MM.1S (cell line): ENCODE data around the gene SLC44A5.

Source experiments
- DNase-seq: peaks from one replicate; pipeline ENCODE4 v3.0.0-alpha.2; 2015
- H2AFZ ChIP-seq: fragments of 300-600 bp; sonication (generic); 2 replicates; pipeline ENCODE4 v1.6.0; 2016; ENCODE audit warnings: antibody characterized with exemption, low read length
- H3F3A ChIP-seq: fragments of 300-600 bp; sonication (generic); 2 replicates; pipeline ENCODE4 v1.6.1; 2016; ENCODE audit warnings: mild to moderate bottlenecking, antibody characterized with exemption, low read length, moderate library complexity, mixed read lengths; ENCODE audit not compliant: insufficient read depth
- H3K27ac ChIP-seq: fragments of 300-600 bp; sonication (generic); 2 replicates; pipeline ENCODE4 v1.5.1; 2016; ENCODE audit warnings: mild to moderate bottlenecking, low read length
- H3K27me3 ChIP-seq: fragments of 300-600 bp; sonication (generic); replicated peaks from 2 replicates; pipeline ENCODE4 v1.6.0; 2016; ENCODE audit warnings: low read length; ENCODE audit not compliant: insufficient read depth
- H3K36me3 ChIP-seq: fragments of 300-600 bp; sonication (generic); replicated peaks from 2 replicates; pipeline ENCODE4 v1.6.1; 2016; ENCODE audit warnings: mild to moderate bottlenecking, low read length, mixed read lengths; ENCODE audit not compliant: insufficient read depth
- H3K4me1 ChIP-seq: fragments of 300-600 bp; sonication (generic); 2 replicates; pipeline ENCODE4 v1.6.1; 2016; ENCODE audit warnings: low read length, mixed read lengths
- H3K4me2 ChIP-seq: fragments of 300-600 bp; sonication (generic); 2 replicates; pipeline ENCODE4 v1.6.0; 2016; ENCODE audit warnings: low read depth, low read length
- H3K4me3 ChIP-seq: fragments of 300-600 bp; sonication (generic); 2 replicates; pipeline ENCODE4 v1.5.1; 2016; ENCODE audit warnings: low read length, mixed read lengths
- H3K79me2 ChIP-seq: fragments of 300-600 bp; sonication (generic); 2 replicates; pipeline ENCODE4 v1.6.1; 2016; ENCODE audit warnings: mixed run types, low read length, mixed read lengths
- H3K9ac ChIP-seq: fragments of 300-600 bp; sonication (generic); 2 replicates; pipeline ENCODE4 v1.6.1; 2016; ENCODE audit warnings: low read length, mixed read lengths
- H3K9me2 ChIP-seq: fragments of 300-600 bp; sonication (generic); replicated peaks from 2 replicates; pipeline ENCODE4 v1.6.1; 2016; ENCODE audit warnings: mild to moderate bottlenecking, low read length, mixed read lengths; ENCODE audit not compliant: insufficient read depth
- H3K9me3 ChIP-seq: fragments of 300-600 bp; sonication (generic); replicated peaks from 2 replicates; pipeline ENCODE4 v1.6.1; 2016; ENCODE audit warnings: mild to moderate bottlenecking, low read length, mixed read lengths; ENCODE audit not compliant: insufficient read depth
- H4K20me1 ChIP-seq: fragments of 300-600 bp; sonication (generic); 2 replicates; pipeline ENCODE4 v1.6.1; 2016; ENCODE audit warnings: mild to moderate bottlenecking, low read length, moderate library complexity, mixed read lengths; ENCODE audit not compliant: insufficient read depth
- CTCF ChIP-seq: fragments of 300-600 bp; sonication (generic); IDR thresholded peaks from 2 replicates; pipeline ENCODE4 v1.5.1; 2016; ENCODE audit warnings: antibody characterized with exemption, low read length, mixed read lengths
- EZH2 ChIP-seq: fragments of 300-600 bp; sonication (generic); optimal IDR thresholded peaks from 2 replicates; pipeline ENCODE3; 2017; ENCODE audit warnings: low read depth, mild to moderate bottlenecking, antibody characterized with exemption, low read length, mixed read lengths
- EZH2phosphoT487 ChIP-seq: fragments of 300-600 bp; sonication (generic); IDR thresholded peaks from 2 replicates; pipeline ENCODE4 v1.6.1; 2018; ENCODE audit warnings: antibody characterized with exemption, low read length

The SLC44A5 gene

GRCh38 chr1:75539230-75540116, 71.4 kb downstream of the SLC44A5 start:
- TF ChIP-seq EZH2 (no peak), EZH2phosphoT487 (no peak), CTCF (no peak)
- no peak for DNase-seq
- H3K27me3 ChIP-seq = no peaks in the 10 kb centered on the region
- no peak overlapping the region for H3K9ac ChIP-seq
- H3K4me3 ChIP-seq = no peak overlapping the region
- H3K79me2 ChIP-seq = no peaks in the 10 kb centered on the region
- H4K20me1 ChIP-seq = no peaks in the 10 kb centered on the region
- H2AFZ ChIP-seq = no peak overlapping the region
- no peaks in the 10 kb centered on the region for H3K9me3 ChIP-seq
- H3K4me2 ChIP-seq = no peak overlapping the region
- H3K4me1 ChIP-seq = no peaks in the 10 kb centered on the region
- H3K9me2 ChIP-seq = no peaks in the 10 kb centered on the region
- no peaks in the 10 kb centered on the region for H3F3A ChIP-seq
- H3K27ac ChIP-seq = no peak overlapping the region
- no peaks in the 10 kb centered on the region for H3K36me3 ChIP-seq

- Histone ChIP-seq H3K27me3 (no peaks in the 10 kb centered on the region), H3K4me1 (no peaks in the 10 kb centered on the region), H3K79me2 (no peaks in the 10 kb centered on the region), H3K9ac (no peak overlapping the region), H3K4me3 (no peak overlapping the region), H4K20me1 (no peaks in the 10 kb centered on the region), H3K27ac (no peak overlapping the region), H3K9me3 (no peaks in the 10 kb centered on the region), H3F3A (no peaks in the 10 kb centered on the region), H3K36me3 (no peaks in the 10 kb centered on the region), H3K9me2 (no peaks in the 10 kb centered on the region), H2AFZ (no peak overlapping the region), H3K4me2 (no peak overlapping the region)
- no peak for DNase-seq
- TF ChIP-seq CTCF (no peak), EZH2 (no peak), EZH2phosphoT487 (no peak)
These were observed 77.8 kb downstream of the SLC44A5 start for GRCh38 chr1:75533085-75533484.

- H3K79me2 ChIP-seq = no peaks in the 10 kb centered on the region
- no peak overlapping the region for H3K4me2 ChIP-seq
- H3K9me3 ChIP-seq = no peaks in the 10 kb centered on the region
- no peak overlapping the region for H3K27ac ChIP-seq
- no peak for DNase-seq
- H2AFZ ChIP-seq = no peak overlapping the region
- no peaks in the 10 kb centered on the region for H4K20me1 ChIP-seq
- H3K27me3 ChIP-seq = no peaks in the 10 kb centered on the region
- no peaks in the 10 kb centered on the region for H3K36me3 ChIP-seq
- no peaks in the 10 kb centered on the region for H3K4me1 ChIP-seq
- no peaks in the 10 kb centered on the region for H3K9me2 ChIP-seq
- H3K4me3 ChIP-seq = no peak overlapping the region
- H3F3A ChIP-seq = no peaks in the 10 kb centered on the region
- no peak for TF ChIP-seq EZH2phosphoT487
- no peak for TF ChIP-seq EZH2
- no peak for TF ChIP-seq CTCF
- no peak overlapping the region for H3K9ac ChIP-seq
These were observed 79.3 kb downstream of the SLC44A5 start for GRCh38 chr1:75531570-75531969.
